Activated CD4-positive, alpha-beta memory T cell treated with anti-CD3 and anti-CD28 coated beads, Interleukin-2, amount 10 ng/mL, durations not matched to agents 7 days and 5 days (primary cell): Measurements from ENCODE around the gene CFI. TPM values are rescaled to one million over a fixed set of nuclear protein-coding genes. Genes with fewer than 3 reads are reported as not detected.
A peak's percentile ranks its signal among the peaks of the same experiment; 100 is the strongest.

Experiments used
- CTCF ChIA-PET: fragments of 350-600 bp; sonication (Branson Sonifier 250); formaldehyde crosslinking; loops from one replicate; lab custom pipeline; 2021; ENCODE audit warnings: antibody characterized with exemption, inconsistent platforms; lab: Charles Lee
- POLR2A ChIA-PET: fragments of 350-600 bp; sonication (Branson Sonifier 250); formaldehyde crosslinking; loops from one replicate; lab custom pipeline; 2021; ENCODE audit warnings: antibody characterized with exemption; lab: Charles Lee
- DNase-seq: peaks from one replicate; pipeline ENCODE4 v3.0.0-alpha.2; 2020
- H3K27ac Mint-ChIP-seq: one replicate; pipeline ENCODE4 v1.8.0; 2021; ENCODE audit warnings: mild to moderate bottlenecking, mixed read lengths
- H3K27me3 Mint-ChIP-seq: one replicate; pipeline ENCODE4 v1.8.0; 2021; ENCODE audit warnings: mixed read lengths
- H3K36me3 Mint-ChIP-seq: one replicate; pipeline ENCODE4 v1.8.0; 2021; ENCODE audit warnings: low read depth, mixed read lengths
- H3K4me1 Mint-ChIP-seq: one replicate; pipeline ENCODE4 v1.8.0; 2021; ENCODE audit warnings: mixed read lengths
- H3K4me3 Mint-ChIP-seq: one replicate; pipeline ENCODE4 v1.8.0; 2021; ENCODE audit warnings: mild to moderate bottlenecking, mixed read lengths
- H3K9me3 Mint-ChIP-seq: one replicate; pipeline ENCODE4 v1.8.0; 2021; ENCODE audit warnings: mixed read lengths
- total RNA-seq, 2 experiments: library from RNA; stranded (reverse); gene quantifications; one replicate each; pipeline ENCODE4 v1.2.3, GENCODE V29; 2021

Gene CFI
- total RNA-seq, 2 experiments from 2014 or later: 0.35 TPM; not detected in 1

- peak overlapping the region; percentile 97 for H3K27ac Mint-ChIP-seq
- no peaks in the 10 kb centered on the region for H3K27me3 Mint-ChIP-seq
- CTCF ChIA-PET: interaction anchor here (1.4 to 2.9 kb wide), 4 partner anchors 10 to 383 kb away, joined by 3 to 15 read pairs (median 8); partner anchors contain the start of gene SEC24B
- H3K36me3 Mint-ChIP-seq: peaks cover 50% of the 10 kb centered on the region
- peak overlapping the region; percentile 98 for H3K4me3 Mint-ChIP-seq
- no peaks in the 10 kb centered on the region for H3K9me3 Mint-ChIP-seq
- POLR2A ChIA-PET: interaction anchor here (0.9 to 4.5 kb wide), 4 partner anchors 86 to 383 kb away, joined by 3 to 29 read pairs (median 12); partner anchors contain the start of genes CASP6, MCUB, PLA2G12A and SEC24B
- DNase-seq: peak; percentile 71
- H3K4me1 Mint-ChIP-seq: peaks cover 73% of the 10 kb centered on the region
Observed at GRCh38 chr4:109816082-109816442, 14.3 kb upstream of the CFI start.

DNA sequence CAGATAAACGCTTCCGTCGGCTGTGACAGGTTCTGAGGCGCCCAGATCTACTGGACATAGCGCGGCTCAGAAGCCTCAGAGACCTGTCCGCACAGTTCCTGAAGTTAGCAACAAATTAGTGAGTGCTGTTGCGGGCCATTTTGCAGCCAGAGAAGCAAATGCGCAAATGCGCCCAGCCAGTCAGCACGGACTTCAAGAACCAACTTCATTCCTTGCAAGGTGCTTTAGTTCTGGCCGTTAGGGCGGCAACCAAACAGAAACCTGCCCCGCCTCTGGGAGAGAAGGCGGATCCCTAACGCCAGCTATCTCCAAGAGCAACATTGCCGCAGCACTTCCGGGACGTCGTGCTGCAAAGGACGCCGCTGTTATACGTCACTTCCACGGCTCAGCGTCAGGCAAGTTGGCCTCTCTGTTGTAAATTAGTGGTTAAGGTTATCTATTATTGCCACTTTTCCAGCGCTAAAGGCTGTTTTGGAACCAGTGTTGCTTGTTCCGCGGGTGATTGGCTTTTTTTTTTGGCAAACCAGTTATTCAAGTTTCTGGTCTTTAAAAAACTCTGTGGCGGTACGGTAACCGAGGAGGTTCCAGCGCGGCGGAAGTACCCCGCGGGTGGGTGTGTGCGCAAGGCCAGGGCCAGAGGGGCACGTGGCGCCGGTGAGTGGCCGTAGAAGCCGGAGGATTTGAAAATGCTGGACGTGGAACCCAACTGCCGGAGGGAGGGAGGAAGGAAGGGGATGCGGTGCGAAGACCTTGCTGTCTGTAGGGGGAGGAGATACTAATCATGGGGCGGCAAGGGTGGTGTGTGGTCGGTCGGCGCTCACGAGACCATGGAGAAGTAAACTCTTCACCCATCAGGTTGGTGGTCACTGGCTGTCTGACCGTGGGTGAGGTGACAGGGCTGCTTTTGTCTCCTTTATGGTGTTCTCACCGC lies 13.6 kb upstream of the CFI start, which contains the start of gene GAR1:
GAR1 (plus strand) TSS at position 612 of the 931 bp plus-strand sequence. CDS start 403 bp downstream, outside the sequence.
- ChIA-PET CTCF (interaction anchor here (0.8 to 2.9 kb wide), 5 partner anchors 11 to 382 kb away, joined by 3 to 15 read pairs (median 11); partner anchors contain the start of gene SEC24B), POLR2A (interaction anchor here (0.7 to 4.5 kb wide), 7 partner anchors 10 to 392 kb away, joined by 3 to 29 read pairs (median 4); partner anchors contain the start of genes CASP6, MCUB and SEC24B)
- Mint-ChIP-seq H3K36me3 (peaks cover 44% of the 10 kb centered on the region), H3K4me3 (peak within 1 kb of the TSS; percentile 98), H3K27me3 (no peaks in the 10 kb centered on the region), H3K9me3 (no peaks in the 10 kb centered on the region), H3K4me1 (peaks cover 69% of the 10 kb centered on the region), H3K27ac (peak within 1 kb of the TSS; percentile 97)
- DNase-seq: peak; percentile 93

DNA sequence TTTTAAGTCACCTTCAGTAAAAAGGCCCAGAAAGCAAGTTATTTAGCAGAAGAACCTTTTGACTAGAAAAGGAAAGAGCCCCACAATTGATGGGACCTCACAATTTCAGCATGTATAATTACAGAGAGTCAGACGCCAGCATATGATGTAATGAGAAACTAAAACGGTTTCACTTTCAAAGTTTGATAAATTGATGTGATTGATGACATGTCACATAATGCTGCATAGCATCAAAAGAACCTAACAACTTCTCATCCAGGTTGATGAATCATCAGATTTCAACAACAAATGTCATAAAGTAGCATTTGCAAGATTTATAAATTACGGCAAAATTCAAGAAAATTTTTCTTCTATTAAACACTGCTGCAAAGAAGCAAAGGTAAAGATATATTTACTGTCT lies 9.9 kb upstream of the CFI start:
- peaks cover 35% of the 10 kb centered on the region for H3K4me1 Mint-ChIP-seq
- no peak for DNase-seq
- no peak overlapping the region for H3K4me3 Mint-ChIP-seq
- H3K27ac Mint-ChIP-seq: no peak overlapping the region
- H3K36me3 Mint-ChIP-seq: peaks cover 10% of the 10 kb centered on the region
- no peaks in the 10 kb centered on the region for H3K9me3 Mint-ChIP-seq
- ChIA-PET CTCF (interaction anchor here (1.1 kb wide), 1 partner anchor 14 kb away, joined by 3 read pairs; no protein-coding TSS in a partner anchor), POLR2A (interaction anchor here (1.0 kb wide), 1 partner anchor 81 kb away, joined by 3 read pairs; no protein-coding TSS in a partner anchor)
- no peaks in the 10 kb centered on the region for H3K27me3 Mint-ChIP-seq

DNA sequence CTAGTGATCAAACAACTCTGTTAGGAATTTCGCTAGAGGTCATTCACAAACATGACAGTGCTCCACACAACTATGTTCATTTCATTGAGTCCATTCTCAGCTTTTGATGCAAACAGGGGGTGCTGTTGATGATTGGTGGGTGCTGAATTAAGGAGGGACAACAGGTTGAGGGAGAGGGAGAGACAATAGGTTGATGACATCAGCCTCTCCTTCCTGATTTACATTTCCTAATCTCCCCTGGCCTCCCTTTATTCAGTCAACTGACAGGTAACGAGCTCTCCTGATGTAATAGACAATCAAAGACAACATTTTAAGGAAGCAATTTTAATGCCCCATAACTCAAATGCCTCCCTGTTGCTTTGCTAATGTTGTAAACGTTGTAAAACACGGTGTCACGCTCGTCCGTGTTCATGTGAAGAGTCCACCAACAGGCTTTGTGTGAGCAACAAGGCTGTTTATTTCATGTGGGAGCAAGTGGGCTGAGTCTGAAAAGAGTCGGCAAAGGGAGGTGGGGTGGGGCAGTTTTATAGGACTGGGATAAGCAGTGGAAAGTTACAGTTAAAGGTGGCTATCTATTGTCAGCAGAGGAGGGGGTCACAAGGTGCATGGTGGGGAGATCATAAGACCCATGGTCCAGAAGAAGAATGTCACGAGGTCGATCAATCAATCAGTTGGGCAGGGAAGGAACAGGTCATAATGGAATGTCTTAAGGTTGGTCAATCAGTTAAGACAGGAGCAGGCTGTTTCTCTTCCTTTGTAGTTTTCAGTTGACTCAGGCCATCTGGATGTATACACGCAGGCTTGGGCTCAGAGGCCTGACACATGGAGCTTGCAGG lies 9.0 kb upstream of the CFI start:
- no peak overlapping the region for H3K4me3 Mint-ChIP-seq
- H3K9me3 Mint-ChIP-seq: no peaks in the 10 kb centered on the region
- CTCF ChIA-PET: no interaction called here
- peaks cover 5% of the 10 kb centered on the region for H3K36me3 Mint-ChIP-seq
- H3K4me1 Mint-ChIP-seq: peaks cover 25% of the 10 kb centered on the region
- H3K27ac Mint-ChIP-seq: no peak overlapping the region
- POLR2A ChIA-PET: no interaction called here
- no peaks in the 10 kb centered on the region for H3K27me3 Mint-ChIP-seq
- DNase-seq: no peak

DNA sequence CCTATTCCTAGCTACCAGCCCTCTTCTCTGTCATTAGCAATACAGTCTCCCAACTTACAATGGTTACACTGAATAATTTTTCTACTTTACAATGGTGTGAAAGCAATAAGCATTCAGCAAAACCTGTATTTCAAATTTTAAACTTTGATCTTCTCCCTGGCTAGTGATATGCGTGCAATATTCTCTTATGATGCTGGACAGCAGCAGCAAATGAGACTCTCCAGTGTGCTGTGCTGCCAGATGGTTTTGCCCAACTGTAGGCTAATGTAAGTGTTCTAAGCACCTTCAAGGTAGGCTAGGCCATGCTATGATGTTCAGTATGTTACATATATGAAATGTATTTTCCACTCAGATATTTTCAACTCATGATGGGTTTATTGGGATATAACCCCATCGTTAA lies 7.9 kb upstream of the CFI start:
- CTCF ChIA-PET: interaction anchor here (1.4 kb wide), 1 partner anchor 376 kb away, joined by 3 read pairs; the partner anchor contains the start of gene SEC24B
- H3K4me1 Mint-ChIP-seq: peaks cover 19% of the 10 kb centered on the region
- H3K4me3 Mint-ChIP-seq: no peak overlapping the region
- no peak for DNase-seq
- H3K36me3 Mint-ChIP-seq: no peaks in the 10 kb centered on the region
- no peaks in the 10 kb centered on the region for H3K27me3 Mint-ChIP-seq
- no peak overlapping the region for H3K27ac Mint-ChIP-seq
- POLR2A ChIA-PET: no interaction called here
- H3K9me3 Mint-ChIP-seq: no peaks in the 10 kb centered on the region

DNA sequence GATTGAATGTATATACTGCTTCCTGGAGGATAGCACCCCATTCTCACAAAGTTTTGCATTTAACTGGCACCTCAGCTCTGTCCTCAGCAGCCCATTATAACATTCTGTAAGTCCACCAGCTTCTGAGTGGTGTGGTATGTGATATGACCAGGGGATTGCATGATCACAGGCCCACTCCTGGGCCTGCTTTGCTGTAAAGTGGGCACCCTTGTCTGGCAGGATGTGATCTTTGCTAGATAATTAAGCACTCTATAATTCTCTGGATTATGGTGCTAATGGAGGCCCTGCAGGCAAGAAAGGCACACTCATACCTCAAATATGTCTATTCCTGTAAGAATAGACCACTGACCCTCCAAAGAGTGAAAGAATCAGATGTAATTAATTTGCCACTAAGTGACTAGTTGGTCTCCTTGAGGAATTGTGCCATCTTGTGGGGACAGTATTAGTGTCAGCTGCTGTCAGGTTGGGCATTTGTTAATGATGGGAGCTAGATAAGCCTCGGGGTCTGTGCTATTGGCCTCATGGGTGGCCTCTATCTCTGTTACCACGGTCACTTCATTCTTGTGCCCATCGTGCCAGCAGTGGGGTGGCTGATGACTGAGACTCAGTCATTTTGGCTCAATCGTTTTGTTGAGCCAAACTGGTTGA lies 2.2 kb upstream of the CFI start:
- POLR2A ChIA-PET: interaction anchor here (1.0 kb wide), 1 partner anchor 245 kb away, joined by 3 read pairs; the partner anchor contains the start of gene MCUB
- DNase-seq: no peak

DNA sequence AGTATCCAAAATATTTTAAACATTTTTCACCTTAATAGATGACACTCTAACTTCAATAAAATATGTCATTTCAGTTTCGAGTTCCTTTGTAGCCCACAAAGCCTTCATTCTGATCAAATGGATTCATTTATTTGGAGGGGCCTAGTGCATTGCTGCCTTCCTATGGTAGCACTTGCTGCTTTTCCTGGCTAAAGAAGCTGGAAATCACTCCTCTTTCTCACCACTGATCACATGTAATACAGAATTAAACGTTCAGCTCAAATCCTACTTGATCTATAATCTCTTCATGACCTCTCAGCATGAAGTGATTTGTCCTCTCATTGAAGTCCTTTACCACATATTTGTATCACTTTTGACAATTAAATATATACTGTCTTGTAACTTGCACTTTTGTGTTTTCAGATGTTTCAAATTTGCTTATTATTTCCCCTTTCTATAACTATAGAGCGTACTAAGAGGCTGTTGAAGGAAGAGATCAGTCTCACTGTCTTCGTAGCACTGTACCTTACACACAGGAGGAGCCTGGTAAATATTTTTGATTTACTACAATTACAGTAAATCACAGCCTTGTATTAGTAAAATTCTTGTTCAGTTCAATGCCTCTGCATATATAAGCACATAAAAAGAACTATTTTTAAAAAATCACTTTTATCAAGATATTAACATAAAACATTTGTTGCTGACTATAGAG lies 555 bp downstream of the CFI start:
- no peaks in the 10 kb centered on the region for H3K36me3 Mint-ChIP-seq
- no peak for DNase-seq
- H3K9me3 Mint-ChIP-seq: peaks cover 2% of the 10 kb centered on the region
- no peaks in the 10 kb centered on the region for H3K4me1 Mint-ChIP-seq
- no peak overlapping the region for H3K27ac Mint-ChIP-seq
- peaks cover 10% of the 10 kb centered on the region for H3K27me3 Mint-ChIP-seq
- POLR2A ChIA-PET: no interaction called here
- CTCF ChIA-PET: no interaction called here
- no peak overlapping the region for H3K4me3 Mint-ChIP-seq

More for the DNA sequence above, 2.2 kb upstream of the CFI start:
- CTCF ChIA-PET: interaction anchor here (0.7 to 1.6 kb wide), 9 partner anchors 8 to 377 kb away, joined by 3 to 5 read pairs (median 3); partner anchors contain the start of genes CASP6, GAR1 and SEC24B
- no peaks in the 10 kb centered on the region for H3K27me3 Mint-ChIP-seq
- H3K27ac Mint-ChIP-seq: no peak overlapping the region
- H3K36me3 Mint-ChIP-seq: no peaks in the 10 kb centered on the region
- H3K9me3 Mint-ChIP-seq: no peaks in the 10 kb centered on the region
- H3K4me3 Mint-ChIP-seq: no peak overlapping the region
- H3K4me1 Mint-ChIP-seq: no peaks in the 10 kb centered on the region

DNA sequence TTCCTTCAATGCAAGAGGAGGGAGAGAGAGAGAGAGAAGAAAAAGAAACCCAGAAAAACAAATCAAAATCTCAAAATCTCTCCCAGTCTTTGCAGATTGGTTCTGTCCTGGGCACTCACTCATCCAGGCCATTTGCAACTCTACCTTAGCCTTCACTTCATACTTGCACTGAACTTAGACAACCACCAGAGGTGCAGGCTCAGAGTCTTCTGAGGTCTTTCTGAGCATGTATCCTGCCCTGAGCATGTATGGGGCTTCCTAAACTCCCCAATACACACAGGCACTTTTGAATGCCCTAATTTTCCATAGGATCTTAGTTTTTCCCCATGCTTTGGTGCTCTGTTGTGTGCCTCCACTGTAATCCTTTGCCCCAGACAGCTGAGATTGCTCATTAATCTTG lies 2.9 kb downstream of the CFI start:
- no peak for DNase-seq
- H3K4me3 Mint-ChIP-seq: no peak overlapping the region
- H3K27me3 Mint-ChIP-seq: peaks cover 15% of the 10 kb centered on the region
- no peaks in the 10 kb centered on the region for H3K4me1 Mint-ChIP-seq
- H3K9me3 Mint-ChIP-seq: peaks cover 6% of the 10 kb centered on the region
- ChIA-PET CTCF (no interaction called here), POLR2A (interaction anchor here (1.2 kb wide), 1 partner anchor 366 kb away, joined by 3 read pairs; no protein-coding TSS in a partner anchor)
- no peak overlapping the region for H3K27ac Mint-ChIP-seq
- H3K36me3 Mint-ChIP-seq: no peaks in the 10 kb centered on the region

DNA sequence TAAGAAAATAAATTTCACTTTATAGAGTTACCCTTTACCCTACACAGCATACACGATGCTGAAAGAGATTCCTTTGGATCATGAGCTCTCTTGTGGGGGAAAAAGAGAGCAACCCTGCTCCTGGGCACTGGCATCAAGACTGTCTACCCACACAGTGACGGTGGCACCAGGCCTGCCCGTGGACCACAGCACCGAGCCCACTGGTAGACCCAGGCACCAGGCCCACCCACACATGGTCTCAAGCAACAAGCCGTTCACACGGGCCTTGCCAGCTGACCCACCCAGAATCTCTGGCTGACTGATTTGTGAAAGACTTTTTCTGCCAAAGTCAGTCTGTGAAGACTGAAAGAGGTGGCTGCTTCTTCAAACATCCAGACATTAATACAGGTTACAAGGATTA lies 6.7 kb downstream of the CFI start:
- Mint-ChIP-seq H3K4me3 (no peak overlapping the region), H3K4me1 (no peaks in the 10 kb centered on the region), H3K27me3 (peaks cover 25% of the 10 kb centered on the region), H3K36me3 (no peaks in the 10 kb centered on the region), H3K27ac (no peak overlapping the region), H3K9me3 (peaks cover 6% of the 10 kb centered on the region)
- CTCF ChIA-PET: interaction anchor here (1.0 kb wide), 1 partner anchor 31 kb away, joined by 3 read pairs; no protein-coding TSS in a partner anchor
- DNase-seq: no peak
- POLR2A ChIA-PET: no interaction called here

DNA sequence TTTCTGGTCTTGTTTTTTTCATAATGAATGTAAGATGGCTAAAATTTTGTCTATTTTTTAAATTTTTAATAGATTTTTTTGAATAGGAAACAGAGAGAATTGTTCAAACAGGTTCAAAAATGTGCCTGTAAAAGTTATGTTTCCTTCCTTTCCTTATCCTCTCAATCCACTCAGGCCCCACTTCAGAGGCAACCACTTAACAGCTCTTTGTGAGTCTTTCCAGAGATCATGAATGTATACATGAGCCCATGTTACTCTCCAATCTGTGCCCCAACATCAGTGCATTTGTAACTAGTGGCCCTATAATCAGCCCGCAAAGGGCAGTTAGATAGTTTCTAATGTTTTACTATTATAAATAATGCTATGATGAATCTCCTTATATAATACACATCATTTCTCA lies 14.0 kb downstream of the CFI start:
- H3K27ac Mint-ChIP-seq: no peak overlapping the region
- H3K4me3 Mint-ChIP-seq: no peak overlapping the region
- ChIA-PET POLR2A (no interaction called here), CTCF (no interaction called here)
- H3K4me1 Mint-ChIP-seq: no peaks in the 10 kb centered on the region
- peaks cover 25% of the 10 kb centered on the region for H3K27me3 Mint-ChIP-seq
- peaks cover 2% of the 10 kb centered on the region for H3K9me3 Mint-ChIP-seq
- DNase-seq: no peak
- H3K36me3 Mint-ChIP-seq: no peaks in the 10 kb centered on the region

DNA sequence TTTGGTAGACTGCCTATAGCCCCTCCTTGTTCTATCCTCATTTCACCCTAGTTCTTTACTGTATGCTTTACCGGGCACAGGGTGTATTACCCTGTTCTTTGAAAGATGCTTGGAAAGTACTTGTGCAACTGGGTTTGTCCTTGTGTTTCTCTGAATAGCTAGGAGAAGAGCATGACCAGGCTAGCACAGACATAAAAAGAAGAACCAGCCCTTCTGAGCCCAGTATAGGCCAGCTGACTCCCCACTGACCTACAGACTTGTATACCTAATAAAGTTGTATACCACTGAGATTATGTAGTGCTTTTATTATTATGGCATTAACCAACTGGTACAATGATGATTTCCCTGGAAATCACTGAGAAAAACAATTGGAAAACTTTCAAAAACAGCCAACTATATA lies 15.0 kb downstream of the CFI start:
- POLR2A ChIA-PET: no interaction called here
- H3K4me3 Mint-ChIP-seq: no peak overlapping the region
- peaks cover 27% of the 10 kb centered on the region for H3K27me3 Mint-ChIP-seq
- no peak overlapping the region for H3K27ac Mint-ChIP-seq
- no peaks in the 10 kb centered on the region for H3K36me3 Mint-ChIP-seq
- CTCF ChIA-PET: no interaction called here
- H3K9me3 Mint-ChIP-seq: peaks cover 2% of the 10 kb centered on the region
- no peak for DNase-seq
- H3K4me1 Mint-ChIP-seq: no peaks in the 10 kb centered on the region
